Activated B cell treated with CpG ODN at 0.5 μM for 24 hours (primary cell): ENCODE data around the gene IL1F10. TPM values are rescaled to one million over a fixed set of nuclear protein-coding genes. Genes with fewer than 3 reads are reported as not detected.

Experiments used
- ATAC-seq: fragments of 200-7000 bp; cut with Tn5 transposase; one replicate; pipeline ENCODE4 v1.10.0; 2021; ENCODE audit warnings: low read depth, mild to moderate bottlenecking, moderate library complexity
- CTCF ChIA-PET: fragments of 350-600 bp; sonication (Branson Sonifier 250); formaldehyde crosslinking; loops from one replicate; lab custom pipeline; 2021; ENCODE audit warnings: antibody characterized with exemption; lab: Charles Lee
- POLR2A ChIA-PET: fragments of 350-600 bp; sonication (Branson Sonifier 250); formaldehyde crosslinking; loops from one replicate; lab custom pipeline; 2021; ENCODE audit warnings: antibody characterized with exemption; lab: Charles Lee
- DNase-seq: peaks from one replicate; pipeline ENCODE4 v3.0.0; 2022
- H3K27ac Mint-ChIP-seq: one replicate; pipeline ENCODE4 v1.8.0; 2020; ENCODE audit warnings: mixed read lengths
- H3K27me3 Mint-ChIP-seq: one replicate; pipeline ENCODE4 v1.8.0; 2021; ENCODE audit warnings: mixed read lengths
- H3K36me3 Mint-ChIP-seq: one replicate; pipeline ENCODE4 v1.8.0; 2021; ENCODE audit warnings: low read depth, mixed read lengths
- H3K4me1 Mint-ChIP-seq: one replicate; pipeline ENCODE4 v1.8.0; 2021; ENCODE audit warnings: mixed read lengths
- H3K4me3 Mint-ChIP-seq: one replicate; pipeline ENCODE4 v1.8.0; 2020; ENCODE audit warnings: mild to moderate bottlenecking, mixed read lengths
- H3K9me3 Mint-ChIP-seq: one replicate; pipeline ENCODE4 v1.8.0; 2020; ENCODE audit warnings: mixed read lengths
- CTCF ChIP-seq: fragments of 200-600 bp; IDR thresholded peaks from one replicate; pipeline ENCODE4 v1.8.0; 2022; ENCODE audit warnings: antibody characterized with exemption, mild to moderate bottlenecking
- intact Hi-C: fragments of 100-400 bp; cut with micrococcal nuclease; formaldehyde crosslinking; loops from one replicate; pipeline ENCODE4 v1.15.1; 2024
- total RNA-seq: library from RNA; stranded (reverse); gene quantifications from 2 replicates; pipeline ENCODE4 v1.2.3, GENCODE V29; 2022

The IL1F10 gene
- total RNA-seq, 1 donor from 2014 or later, result not detected

DNA sequence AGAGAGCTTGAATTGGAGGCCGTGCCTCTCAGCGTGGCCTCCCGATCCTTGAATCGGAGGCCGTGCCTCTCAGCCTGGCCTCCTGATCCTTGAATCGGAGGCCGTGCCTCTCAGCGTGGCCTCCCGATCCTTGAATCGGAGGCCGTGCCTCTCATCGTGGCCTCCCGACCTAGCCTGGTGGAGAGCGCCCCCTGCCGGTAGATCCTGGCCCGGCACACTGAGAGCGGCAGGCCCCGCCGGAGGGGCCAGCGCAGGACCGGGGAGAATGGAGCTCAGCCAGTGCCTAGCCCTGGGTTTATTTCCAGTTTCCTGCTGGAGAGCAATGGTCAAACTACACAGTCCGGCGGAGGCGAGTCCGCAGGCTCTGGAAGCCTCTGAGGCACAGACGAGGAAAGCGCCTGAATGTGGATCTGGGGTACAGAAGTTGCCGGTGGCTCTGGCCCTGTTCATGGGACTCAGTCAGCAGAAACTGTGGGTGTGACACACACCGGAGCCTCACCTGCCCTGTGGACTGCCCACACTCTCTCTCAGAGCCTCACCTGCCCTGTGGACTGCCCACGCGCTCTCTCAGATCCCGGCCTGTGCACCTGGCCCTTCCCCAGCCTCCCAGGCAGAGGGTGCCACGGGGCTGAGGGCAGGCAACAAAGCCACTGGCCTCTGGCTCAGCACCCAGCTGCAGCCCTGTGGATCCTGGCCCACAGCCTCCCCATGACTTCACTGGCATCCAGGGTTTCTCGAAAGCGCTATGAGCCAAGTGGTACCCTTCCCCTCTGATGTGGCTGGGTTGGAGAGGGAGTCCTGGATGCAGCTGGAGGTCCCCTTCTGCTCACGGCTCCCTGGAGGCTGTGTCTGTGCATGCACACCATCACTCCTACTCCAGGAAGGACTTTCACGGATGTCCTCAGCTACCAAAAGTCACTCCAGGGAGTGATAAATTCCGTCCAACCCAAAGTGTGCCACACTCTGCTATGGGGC is 16.6 kb upstream of the IL1F10 start:
- H3K27ac Mint-ChIP-seq, result no peak overlapping the region
- no peak for TF ChIP-seq CTCF
- ChIA-PET CTCF (no interaction called here), POLR2A (no interaction called here)
- H3K36me3 Mint-ChIP-seq, result no peaks in the 10 kb centered on the region
- H3K9me3 Mint-ChIP-seq, result peaks cover 30% of the 10 kb centered on the region
- ATAC-seq (no peak), DNase-seq (no peak)
- no peaks in the 10 kb centered on the region for H3K4me1 Mint-ChIP-seq
- no peak overlapping the region for H3K4me3 Mint-ChIP-seq
- intact Hi-C loops, result no loop called here
- peaks cover 24% of the 10 kb centered on the region for H3K27me3 Mint-ChIP-seq

- no peak for TF ChIP-seq CTCF
- Mint-ChIP-seq H3K4me3 (no peak within 1 kb of the TSS), H3K4me1 (no peaks in the 10 kb centered on the region), H3K27me3 (peaks cover 22% of the 10 kb centered on the region), H3K9me3 (peaks cover 32% of the 10 kb centered on the region), H3K36me3 (no peaks in the 10 kb centered on the region), H3K27ac (no peak within 1 kb of the TSS)
- no peak for ATAC-seq
- ChIA-PET POLR2A (no interaction called here), CTCF (no interaction called here)
- intact Hi-C loops, result no loop called here
- DNase-seq, result no peak
Measured at GRCh38 chr2:113052396-113052917, 15.3 kb upstream of the IL1F10 start, which contains the start of gene IL36B. Gene IL36B, minus strand, starts transcription at chr2:113052867.

DNA sequence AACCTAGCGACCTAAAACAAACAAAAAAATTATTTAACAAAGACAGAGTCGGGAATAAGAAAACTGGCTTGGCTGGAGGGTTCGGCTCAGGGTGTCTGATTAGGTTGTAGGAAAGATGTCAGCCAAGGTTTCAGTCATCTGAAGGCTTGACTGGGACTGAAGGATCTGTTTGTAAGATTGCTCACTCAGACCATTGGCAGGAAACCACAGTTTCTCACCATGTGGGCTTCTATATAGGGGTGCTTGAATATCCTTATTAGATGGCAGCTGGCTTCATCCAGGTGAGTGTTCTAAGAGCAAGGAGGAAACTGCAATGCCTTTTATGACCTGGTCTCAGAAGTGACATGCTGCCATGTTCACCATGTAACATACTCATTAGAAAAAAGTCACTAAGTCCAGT is 14.1 kb upstream of the IL1F10 start:
- TF ChIP-seq CTCF, result no peak
- Mint-ChIP-seq H3K4me3 (no peak overlapping the region), H3K9me3 (peaks cover 32% of the 10 kb centered on the region), H3K4me1 (no peaks in the 10 kb centered on the region), H3K36me3 (no peaks in the 10 kb centered on the region), H3K27me3 (peaks cover 21% of the 10 kb centered on the region), H3K27ac (no peak overlapping the region)
- ChIA-PET POLR2A (no interaction called here), CTCF (no interaction called here)
- ATAC-seq (no peak), DNase-seq (no peak)
- intact Hi-C loops, result no loop called here

GRCh38 chr2:113054066-113054465 is 13.7 kb upstream of the IL1F10 start:
- ATAC-seq, result no peak
- TF ChIP-seq CTCF, result no peak
- DNase-seq, result no peak
- Mint-ChIP-seq H3K27me3 (peaks cover 19% of the 10 kb centered on the region), H3K27ac (no peak overlapping the region), H3K4me1 (no peaks in the 10 kb centered on the region), H3K4me3 (no peak overlapping the region), H3K9me3 (peaks cover 32% of the 10 kb centered on the region), H3K36me3 (no peaks in the 10 kb centered on the region)
- ChIA-PET POLR2A (no interaction called here), CTCF (no interaction called here)
- intact Hi-C loops, result no loop called here

DNA sequence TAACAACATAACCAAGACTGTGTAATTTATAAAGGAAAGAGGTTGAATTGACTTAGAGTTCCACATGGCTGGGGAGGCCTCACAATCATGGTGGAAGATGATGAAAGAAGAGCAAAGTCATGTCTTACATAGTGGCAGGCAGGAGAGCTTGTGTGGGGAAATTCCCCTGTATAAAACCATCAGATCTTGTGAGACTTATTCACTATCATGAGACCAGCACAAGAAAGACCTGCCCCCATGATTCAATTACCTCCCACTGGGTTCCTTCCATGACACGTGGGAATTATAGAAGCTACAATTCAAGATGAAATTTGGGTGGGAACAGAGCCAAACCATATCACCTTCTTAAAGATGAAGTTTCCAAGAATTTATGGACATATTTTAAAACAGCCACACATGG is 11.2 kb upstream of the IL1F10 start:
- ATAC-seq (no peak), DNase-seq (no peak)
- Mint-ChIP-seq H3K36me3 (no peaks in the 10 kb centered on the region), H3K27ac (no peak overlapping the region), H3K4me1 (no peaks in the 10 kb centered on the region), H3K4me3 (no peak overlapping the region), H3K27me3 (peaks cover 16% of the 10 kb centered on the region), H3K9me3 (peaks cover 28% of the 10 kb centered on the region)
- intact Hi-C loops, result no loop called here
- POLR2A ChIA-PET, result no interaction called here
- no peak for TF ChIP-seq CTCF
- CTCF ChIA-PET, result no interaction called here
